ENCODE data around the gene ERCC6L.

Gene ERCC6L

GRCh38 chrX:72238721-72239475 is at the start of gene ERCC6L:
TSS of gene ERCC6L (minus strand) at chrX:72239027. CDS start at chrX:72238911, 116 bp downstream.
- DNase-seq: peak; percentile 46 to 81

GRCh38 chrX:72282302-72282701 is 43.5 kb upstream of the ERCC6L start:
- DNase-seq: no peak

- DNase-seq: no peak
These were observed 41.6 kb upstream of the ERCC6L start for GRCh38 chrX:72280321-72280845.

GRCh38 chrX:72276478-72276953 is 37.7 kb upstream of the ERCC6L start:
- DNase-seq: no peak

GRCh38 chrX:72274526-72274925 is 35.7 kb upstream of the ERCC6L start:
- DNase-seq: no peak

- no peak for DNase-seq
These were observed 34.9 kb upstream of the ERCC6L start for GRCh38 chrX:72273718-72274117.

- no peak for DNase-seq
These were observed 34.0 kb upstream of the ERCC6L start for GRCh38 chrX:72272868-72273267.

GRCh38 chrX:72271812-72272211 is 33.0 kb upstream of the ERCC6L start:
- no peak for DNase-seq

GRCh38 chrX:72271091-72271788 is 32.4 kb upstream of the ERCC6L start:
- no peak for DNase-seq

- no peak for DNase-seq
These were observed 31.6 kb upstream of the ERCC6L start for GRCh38 chrX:72270316-72270866.

GRCh38 chrX:72269671-72270251 is 30.9 kb upstream of the ERCC6L start:
- DNase-seq: no peak

GRCh38 chrX:72268597-72269365 is 30.0 kb upstream of the ERCC6L start:
- DNase-seq: no peak

GRCh38 chrX:72265263-72265662 is 26.4 kb upstream of the ERCC6L start:
- DNase-seq: no peak

GRCh38 chrX:72262077-72262476 is 23.2 kb upstream of the ERCC6L start:
- DNase-seq: no peak

GRCh38 chrX:72260448-72260847 is 21.6 kb upstream of the ERCC6L start:
- DNase-seq: no peak

- no peak for DNase-seq
These were observed 19.3 kb upstream of the ERCC6L start for GRCh38 chrX:72258174-72258573.

GRCh38 chrX:72255864-72256263 is 17.0 kb upstream of the ERCC6L start:
- no peak for DNase-seq

- peak; percentile 21 to 33 for DNase-seq
These were observed 16.6 kb upstream of the ERCC6L start for GRCh38 chrX:72255445-72255844.

GRCh38 chrX:72254816-72255215 is 16.0 kb upstream of the ERCC6L start:
- DNase-seq: no peak

- no peak for DNase-seq
These were observed 14.9 kb upstream of the ERCC6L start for GRCh38 chrX:72253686-72254085.

- DNase-seq: peak in 1 of 2 experiments; percentile 24
These were observed 8.5 kb upstream of the ERCC6L start for GRCh38 chrX:72247206-72247942.
